GM21381 (cell line): ENCODE measurements around the gene SCN3A.

Experiments
- ATAC-seq: cut with Tn5 transposase; IDR thresholded peaks from one replicate; pipeline ENCODE4 v1.9.1; 2021; ENCODE audit warnings: mild to moderate bottlenecking, moderate library complexity; ENCODE audit not compliant: unreplicated experiment

The SCN3A gene

DNA sequence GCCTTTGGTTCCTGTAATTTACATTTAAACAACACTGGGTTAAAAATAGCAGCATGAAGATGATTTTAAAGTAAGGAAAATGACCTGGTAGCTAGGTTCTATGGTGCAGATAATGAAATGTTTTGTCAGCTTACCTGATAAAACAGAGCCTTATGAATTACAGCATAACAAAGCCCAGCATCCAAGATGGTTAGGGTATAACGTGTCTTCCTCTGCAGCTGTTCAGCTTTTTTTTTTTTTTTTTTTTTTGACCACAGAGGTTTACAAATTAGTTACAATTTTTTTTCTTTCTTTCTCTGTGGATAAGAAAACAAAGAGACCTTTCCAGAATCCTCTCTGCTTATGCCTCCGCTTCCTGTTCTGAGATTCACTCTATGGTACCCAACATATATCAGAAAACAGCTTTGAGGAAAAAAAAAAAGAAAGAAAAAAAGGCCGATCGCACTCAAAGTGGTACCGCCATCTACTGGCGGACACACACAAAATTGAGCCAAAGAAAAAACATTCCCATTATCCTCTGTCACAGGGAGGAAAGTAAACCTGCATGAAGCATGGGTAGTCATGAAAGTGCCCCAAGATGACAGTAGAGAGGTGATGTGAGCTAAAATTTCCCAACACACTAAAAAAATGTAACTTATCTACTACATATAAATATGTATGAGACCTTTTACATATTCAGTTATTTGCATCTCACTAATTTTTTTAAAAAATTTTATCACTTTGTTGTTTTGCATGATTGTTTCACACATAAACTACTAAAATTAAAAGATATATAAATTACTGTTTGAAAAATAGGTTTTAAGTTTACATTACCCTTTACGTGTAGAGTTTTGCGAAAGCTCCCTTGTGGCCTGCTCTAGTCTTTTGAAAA is at the start of gene SCN3A:
TSS of gene SCN3A (minus strand) at position 362 of the 871 bp plus-strand sequence. CDS start 27,656 bp downstream, outside the sequence.
- ATAC-seq = peak; percentile 73

- ATAC-seq = no peak
Observed at GRCh38 chr2:165253178-165253577, 49.3 kb upstream of the SCN3A start.

GRCh38 chr2:165251366-165251765 is 47.5 kb upstream of the SCN3A start:
- ATAC-seq = no peak

DNA sequence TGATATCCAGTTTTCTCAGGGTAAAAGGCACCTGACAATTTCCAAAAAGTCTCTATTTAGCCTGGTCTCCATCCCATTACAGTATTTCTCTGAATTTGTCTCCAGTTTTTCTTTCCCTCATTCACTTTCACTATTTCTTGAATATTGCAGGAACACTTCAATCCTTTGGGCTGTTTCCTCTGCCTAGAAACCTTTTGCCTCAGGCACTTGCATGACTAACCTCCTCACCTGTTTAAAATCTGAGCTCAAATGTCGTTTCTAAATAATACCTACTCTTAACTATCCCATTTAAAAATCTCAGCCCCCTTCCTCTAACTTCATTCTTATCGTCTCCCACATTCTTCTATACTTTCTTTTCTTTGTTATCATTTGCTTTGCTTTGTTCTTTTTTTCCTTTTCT is 44.4 kb upstream of the SCN3A start:
- no peak for ATAC-seq

DNA sequence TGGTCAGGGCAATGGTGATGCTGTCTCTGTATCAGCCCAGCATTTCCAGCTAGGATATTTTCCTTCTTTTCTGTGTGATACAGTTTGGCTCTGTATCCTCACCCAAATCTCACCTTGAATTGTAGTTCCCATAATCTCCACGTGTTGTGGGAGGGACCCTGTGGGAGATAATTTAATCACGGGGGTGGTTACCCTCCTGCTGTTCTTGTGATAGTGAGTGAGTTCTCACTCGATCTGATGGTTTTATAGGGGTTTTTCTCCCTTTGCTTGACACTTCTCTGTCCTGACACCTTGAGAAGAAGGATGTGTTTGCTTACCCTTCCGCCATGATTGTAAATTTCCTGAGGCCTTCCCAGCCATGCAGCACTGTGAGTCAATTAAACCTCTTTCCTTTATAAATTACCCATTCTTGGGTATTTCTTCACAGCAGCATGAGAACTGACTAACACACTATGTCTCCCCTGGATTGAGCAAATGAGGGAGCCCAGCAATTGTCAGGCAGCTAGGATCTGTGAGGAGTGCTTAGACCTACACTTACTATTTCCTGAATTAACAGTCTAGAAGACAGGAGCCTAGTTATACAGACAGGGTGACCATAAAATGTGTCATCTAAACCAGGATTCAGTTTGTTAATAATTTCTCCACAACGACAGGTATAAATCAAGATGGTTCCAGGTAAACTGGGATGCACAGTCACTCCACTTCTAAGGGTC is 41.4 kb upstream of the SCN3A start:
- no peak for ATAC-seq

DNA sequence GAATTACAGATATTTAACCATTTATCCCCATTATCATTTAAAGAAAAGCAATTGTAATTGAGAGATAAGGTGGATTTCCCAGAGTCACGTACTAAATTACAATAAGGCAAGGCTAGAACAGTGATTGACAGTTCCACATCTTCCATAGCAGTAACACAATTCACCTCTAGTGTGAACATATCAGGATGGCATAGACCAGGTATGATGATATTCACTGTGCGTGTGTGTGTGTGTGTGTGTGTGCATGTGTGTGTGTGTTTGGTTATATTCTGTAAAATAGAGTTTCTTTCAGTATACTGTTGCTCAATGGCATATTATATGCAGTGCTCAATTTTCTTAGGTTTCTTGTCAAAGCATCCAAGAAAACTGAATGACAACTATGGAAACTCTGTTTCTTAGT is 37.1 kb upstream of the SCN3A start:
- no peak for ATAC-seq

GRCh38 chr2:165239856-165240515 is 36.1 kb upstream of the SCN3A start:
- ATAC-seq = no peak

- no peak for ATAC-seq
Observed at GRCh38 chr2:165239230-165239629, 35.4 kb upstream of the SCN3A start, which contains the start of gene SCN2A. Gene SCN2A, plus strand, starts transcription at chr2:165239414. Its CDS starts 56,410 bp downstream, at chr2:165295824.

DNA sequence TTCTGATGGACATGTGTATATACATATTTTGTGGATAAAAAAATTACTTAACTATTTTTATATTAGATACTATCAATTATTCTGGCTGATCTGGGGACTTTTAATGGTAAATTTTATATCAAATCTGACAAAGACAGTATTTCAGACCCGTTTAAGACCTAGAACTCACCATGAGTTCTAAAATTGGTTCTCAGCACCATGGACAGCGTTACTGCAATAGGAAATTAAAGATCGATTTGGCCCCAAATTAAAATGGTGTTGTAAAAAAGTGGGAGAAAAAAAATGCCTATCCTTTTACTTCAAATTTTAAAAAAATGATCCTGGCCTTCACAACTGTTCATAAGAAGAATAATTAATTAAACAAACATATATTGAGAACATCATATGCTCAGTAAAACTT is 34.4 kb upstream of the SCN3A start:
- ATAC-seq = no peak

GRCh38 chr2:165237056-165237455 is 33.2 kb upstream of the SCN3A start:
- no peak for ATAC-seq

DNA sequence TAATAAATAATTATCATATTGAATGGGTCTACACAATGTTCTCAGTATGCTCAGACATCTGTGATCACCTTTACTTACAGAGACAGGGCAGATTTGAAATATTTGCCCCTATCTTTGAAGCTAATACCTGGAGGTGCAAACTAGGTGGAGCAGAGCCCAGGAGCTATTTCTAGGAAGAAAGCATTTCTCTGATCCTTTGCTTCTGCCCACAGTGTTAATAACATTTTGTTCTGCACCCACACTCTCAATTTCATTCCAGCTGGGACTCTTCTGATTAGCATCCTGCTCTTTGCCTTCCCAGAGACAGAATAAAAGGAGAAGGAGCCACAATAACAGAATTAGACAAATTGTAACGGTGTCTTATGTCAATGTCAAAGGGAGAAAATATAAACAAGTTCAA is 23.7 kb upstream of the SCN3A start:
- no peak for ATAC-seq

- no peak for ATAC-seq
Observed at GRCh38 chr2:165224941-165225340, 21.1 kb upstream of the SCN3A start.

- no peak for ATAC-seq
Observed at GRCh38 chr2:165219481-165219880, 15.6 kb upstream of the SCN3A start.

DNA sequence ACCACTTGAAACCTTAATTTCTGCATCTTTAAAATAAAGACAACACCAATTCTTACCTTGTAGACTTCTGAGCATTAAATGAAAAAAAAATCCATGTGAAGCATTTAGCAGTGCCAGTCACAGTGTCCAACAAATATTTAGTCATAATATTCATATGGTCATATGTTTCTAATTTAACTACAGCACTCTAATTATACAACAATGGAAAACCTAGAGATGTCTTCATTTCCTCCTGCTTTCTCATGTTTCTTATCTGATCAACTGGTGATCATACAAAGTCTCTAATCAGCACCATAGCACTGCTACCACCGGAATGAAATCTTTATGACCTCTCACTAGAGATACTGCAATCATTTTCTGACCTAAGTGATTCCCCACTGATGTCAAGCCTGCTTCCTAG is 10.2 kb upstream of the SCN3A start:
- no peak for ATAC-seq

GRCh38 chr2:165208094-165208493 is 4.2 kb upstream of the SCN3A start:
- no peak for ATAC-seq

GRCh38 chr2:165205865-165206264 is 2.0 kb upstream of the SCN3A start:
- ATAC-seq = no peak

DNA sequence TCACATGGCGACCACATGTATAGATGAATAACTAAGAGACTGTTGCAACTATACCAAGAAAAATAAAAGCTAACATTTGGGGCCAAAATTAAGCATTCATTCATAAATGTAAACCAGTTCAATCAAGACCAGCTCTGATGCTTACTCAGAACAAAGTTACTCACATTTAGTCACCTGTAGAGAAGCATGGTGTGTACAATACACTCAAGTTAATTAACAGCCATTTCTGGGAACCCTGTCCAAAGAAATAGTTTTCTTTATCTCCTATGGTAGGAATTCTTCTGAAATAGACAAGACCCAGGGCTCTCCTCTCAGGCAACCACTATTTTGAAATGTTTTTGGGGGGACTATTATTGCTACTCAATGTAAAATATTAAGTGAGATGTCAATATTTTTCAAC is 1.6 kb downstream of the SCN3A start:
- no peak for ATAC-seq

- no peak for ATAC-seq
Observed at GRCh38 chr2:165198181-165198580, 5.7 kb downstream of the SCN3A start.

DNA sequence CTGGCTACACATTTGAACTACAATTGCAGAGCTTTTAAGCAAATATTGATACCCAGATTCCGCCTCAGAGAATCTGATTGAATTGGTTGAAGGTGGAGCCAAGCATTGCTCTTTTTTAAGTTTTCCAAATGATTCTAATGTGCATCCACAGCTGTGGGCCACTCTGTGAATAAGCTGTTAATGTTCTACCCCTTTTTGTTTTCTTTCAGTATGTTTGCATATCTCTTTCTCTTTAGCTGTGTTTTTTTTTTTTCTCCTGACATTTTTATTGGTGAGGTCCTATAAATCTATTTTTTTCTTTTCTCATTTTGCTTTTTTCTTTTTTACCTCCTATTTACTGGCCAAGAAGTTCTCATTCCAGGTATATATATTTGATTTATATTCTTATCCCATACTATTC is 6.5 kb downstream of the SCN3A start:
- no peak for ATAC-seq

DNA sequence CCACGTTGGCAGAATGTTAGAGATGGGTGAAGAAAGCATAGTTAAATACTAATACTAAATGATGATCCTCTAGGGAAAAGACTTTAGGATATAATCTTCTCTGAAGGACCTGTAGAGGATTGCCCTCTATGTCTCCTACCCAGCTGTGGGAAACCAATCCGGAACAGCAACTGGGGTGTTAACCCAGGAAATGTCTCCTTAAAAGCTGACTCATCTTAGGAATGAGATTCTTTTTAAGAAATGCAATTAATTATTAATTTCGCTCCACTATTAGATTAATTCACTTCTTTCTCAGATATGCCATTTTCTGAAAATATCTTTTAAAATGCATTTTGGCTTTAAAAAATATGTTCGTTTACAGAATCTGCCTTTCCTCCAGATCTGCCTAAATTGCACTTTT is 7.4 kb downstream of the SCN3A start:
- ATAC-seq = no peak

DNA sequence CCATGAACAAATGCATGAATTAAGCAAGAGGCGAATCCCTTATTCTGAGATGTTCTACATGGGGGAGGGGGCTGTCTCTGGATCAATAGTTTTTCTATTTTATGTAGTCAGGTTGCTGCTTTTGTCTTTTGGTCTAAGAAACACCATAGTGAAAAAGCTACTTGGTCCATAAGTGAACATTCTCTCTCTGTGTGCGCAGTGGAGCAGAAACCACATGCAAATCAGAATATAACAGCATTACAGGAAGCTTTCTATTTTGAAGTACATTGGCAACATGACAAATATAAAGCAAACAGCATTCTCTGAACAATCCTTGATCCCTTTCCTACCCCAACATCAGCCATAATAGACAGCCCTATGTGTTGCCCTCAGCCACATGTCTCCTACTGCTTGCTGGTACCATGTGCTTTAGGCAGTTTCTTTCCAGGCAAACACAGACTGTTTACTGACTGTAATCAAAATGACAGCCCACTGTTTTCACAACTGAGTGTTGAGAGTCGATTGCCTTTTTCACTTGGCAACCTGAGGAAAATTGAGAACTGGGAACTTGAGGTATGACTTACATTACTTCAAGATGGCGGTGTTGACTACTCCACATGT is 10.6 kb downstream of the SCN3A start:
- peak; percentile 96 for ATAC-seq
